Trophoblast cell (in vitro differentiated cells and primary cell): ENCODE measurements around the gene GRIN1.
A peak's percentile ranks its signal among the peaks of the same experiment; 100 is the strongest.

ENCODE experiments used
- DNase-seq, 2 donors: peaks; one replicate each; pipeline ENCODE4 v3.0.0-alpha.2; 2016
- H2AFZ ChIP-seq: 2 replicates; pipeline ENCODE4 v1.6.1; 2013; ENCODE audit warnings: low read length, moderate library complexity, mild to moderate bottlenecking; ENCODE audit not compliant: insufficient read depth, poor library complexity
- H2AK5ac ChIP-seq: 2 replicates; pipeline ENCODE4 v1.6.1; 2013; ENCODE audit warnings: mild to moderate bottlenecking, low read length
- H2BK120ac ChIP-seq: 2 replicates; pipeline ENCODE4 v1.6.1; 2013; ENCODE audit warnings: low read length, mild to moderate bottlenecking, moderate library complexity; ENCODE audit not compliant: insufficient read depth, poor library complexity
- H2BK12ac ChIP-seq: 2 replicates; pipeline ENCODE4 v1.6.1; 2013; ENCODE audit warnings: mild to moderate bottlenecking, low read length, moderate library complexity
- H2BK5ac ChIP-seq: 2 replicates; pipeline ENCODE4 v1.6.1; 2013; ENCODE audit warnings: low read length, low read depth, moderate library complexity, mild to moderate bottlenecking; ENCODE audit not compliant: poor library complexity
- H3K14ac ChIP-seq: 2 replicates; pipeline ENCODE4 v1.6.1; 2013; ENCODE audit warnings: mild to moderate bottlenecking, low read length
- H3K18ac ChIP-seq: 2 replicates; pipeline ENCODE4 v1.6.1; 2013; ENCODE audit warnings: mild to moderate bottlenecking, low read length
- H3K23ac ChIP-seq: 2 replicates; pipeline ENCODE4 v1.6.1; 2013; ENCODE audit warnings: low read length
- H3K27ac ChIP-seq: 2 replicates; pipeline ENCODE4 v1.5.1; 2013; ENCODE audit warnings: low read depth, mild to moderate bottlenecking, inconsistent platforms, low read length, moderate library complexity
- H3K27me3 ChIP-seq: 2 replicates; pipeline ENCODE4 v1.6.1; 2013; ENCODE audit warnings: inconsistent platforms, mild to moderate bottlenecking, low read length, moderate library complexity; ENCODE audit not compliant: insufficient read depth
- H3K36me3 ChIP-seq, 2 experiments: 1 replicate in 1 of 2; 2 replicates in 1 of 2; pipeline ENCODE4 v1.6.1; 2013; ENCODE audit warnings: low read length in 2 of 2, mild to moderate bottlenecking in 2 of 2, moderate library complexity in 1 of 2; ENCODE audit not compliant: insufficient read depth in 2 of 2, control insufficient read depth in 1 of 2
- H3K4ac ChIP-seq: 2 replicates; pipeline ENCODE4 v1.6.1; 2013; ENCODE audit warnings: low read depth, mild to moderate bottlenecking, low read length, moderate library complexity
- H3K4me1 ChIP-seq, 2 experiments: 1 replicate in 1 of 2; 2 replicates in 1 of 2; pipeline ENCODE4 v1.6.1; 2013; ENCODE audit warnings: low read length in 2 of 2, mild to moderate bottlenecking in 2 of 2, moderate library complexity in 1 of 2; ENCODE audit not compliant: insufficient read depth in 2 of 2, control insufficient read depth in 1 of 2
- H3K4me2 ChIP-seq: 2 replicates; pipeline ENCODE4 v1.6.1; 2013; ENCODE audit warnings: inconsistent platforms, mild to moderate bottlenecking, low read length, moderate library complexity
- H3K4me3 ChIP-seq: 2 replicates; pipeline ENCODE4 v1.5.1; 2013; ENCODE audit warnings: mild to moderate bottlenecking, low read depth, low read length, inconsistent platforms
- H3K79me1 ChIP-seq: one replicate; pipeline ENCODE4 v1.6.1; 2013; ENCODE audit warnings: low read length
- H3K79me2 ChIP-seq: 2 replicates; pipeline ENCODE4 v1.6.1; 2013; ENCODE audit warnings: low read length, mild to moderate bottlenecking; ENCODE audit not compliant: control insufficient read depth, insufficient read depth, poor library complexity
- H3K9ac ChIP-seq: 2 replicates; pipeline ENCODE4 v1.6.1; 2013; ENCODE audit warnings: mild to moderate bottlenecking, low read length
- H3K9me3 ChIP-seq: 2 replicates; pipeline ENCODE4 v1.6.1; 2013; ENCODE audit warnings: low read depth, mild to moderate bottlenecking, control low read depth, inconsistent platforms, low read length; ENCODE audit not compliant: insufficient read depth
- H4K12ac ChIP-seq: 2 replicates; pipeline ENCODE4 v1.6.1; 2013; ENCODE audit warnings: low read depth, mild to moderate bottlenecking, low read length, moderate library complexity
- H4K8ac ChIP-seq: 2 replicates; pipeline ENCODE4 v1.6.1; 2013; ENCODE audit warnings: low read depth, mild to moderate bottlenecking, low read length, moderate library complexity
- H4K91ac ChIP-seq: one replicate; pipeline ENCODE4 v1.6.1; 2013; ENCODE audit warnings: low read depth, mild to moderate bottlenecking, low read length, moderate library complexity
- WGBS: extraction: QIAGEN DNeasy Blood & Tissue Kit; methylation state at CpG from one replicate; pipeline ENCODE4 v1.1.7; 2013; ENCODE audit warnings: missing lambda C conversion rate; ENCODE audit not compliant: insufficient read length, insufficient coverage; ENCODE audit errors: extremely low coverage; 5-methylcytosine and 5-hydroxymethylcytosine counted together

The GRIN1 gene

DNA sequence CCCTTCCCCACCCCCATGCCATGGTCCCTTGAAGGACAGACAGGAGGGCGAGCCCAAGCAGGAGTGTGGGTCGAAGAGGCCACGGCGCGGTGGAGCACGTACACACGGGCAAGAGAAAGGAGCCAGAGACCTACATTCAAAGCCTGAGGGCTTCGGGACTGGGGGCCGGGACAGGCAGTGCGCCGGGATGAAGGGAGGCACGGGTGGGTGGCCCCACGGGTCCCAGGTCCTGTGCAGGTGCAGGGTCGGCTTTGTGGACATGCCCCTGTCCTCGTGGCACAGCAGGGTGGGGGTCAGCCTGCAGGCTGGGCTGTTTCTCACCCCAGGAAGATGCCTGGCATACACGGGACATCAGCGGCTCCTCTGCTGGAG lies 21.1 kb downstream of the GRIN1 start:
- H3K27ac ChIP-seq: no peak overlapping the region
- H3K4me2 ChIP-seq: no peak overlapping the region
- H3K23ac ChIP-seq: no peak overlapping the region
- DNase-seq: no peak
- no peak overlapping the region for H3K9ac ChIP-seq
- H4K12ac ChIP-seq: no peak overlapping the region
- H2BK12ac ChIP-seq: no peak overlapping the region
- no peak overlapping the region for H4K91ac ChIP-seq
- H4K8ac ChIP-seq: no peak overlapping the region
- H3K27me3 ChIP-seq: peaks cover 59% of the 10 kb centered on the region
- no CpG with 5 or more reads among the region's 17 CpGs for WGBS
- H3K36me3 ChIP-seq: no peaks in the 10 kb centered on the region
- H2BK120ac ChIP-seq: no peak overlapping the region
- no peak overlapping the region for H3K18ac ChIP-seq
- H2AFZ ChIP-seq: no peak overlapping the region
- H3K4ac ChIP-seq: no peak overlapping the region
- no peaks in the 10 kb centered on the region for H3K79me2 ChIP-seq
- no peaks in the 10 kb centered on the region for H3K79me1 ChIP-seq
- no peak overlapping the region for H2AK5ac ChIP-seq
- H3K4me3 ChIP-seq: no peak overlapping the region
- no peak overlapping the region for H2BK5ac ChIP-seq
- H3K9me3 ChIP-seq: peaks cover 26% of the 10 kb centered on the region
- no peak overlapping the region for H3K14ac ChIP-seq
- no peaks in the 10 kb centered on the region for H3K4me1 ChIP-seq

DNA sequence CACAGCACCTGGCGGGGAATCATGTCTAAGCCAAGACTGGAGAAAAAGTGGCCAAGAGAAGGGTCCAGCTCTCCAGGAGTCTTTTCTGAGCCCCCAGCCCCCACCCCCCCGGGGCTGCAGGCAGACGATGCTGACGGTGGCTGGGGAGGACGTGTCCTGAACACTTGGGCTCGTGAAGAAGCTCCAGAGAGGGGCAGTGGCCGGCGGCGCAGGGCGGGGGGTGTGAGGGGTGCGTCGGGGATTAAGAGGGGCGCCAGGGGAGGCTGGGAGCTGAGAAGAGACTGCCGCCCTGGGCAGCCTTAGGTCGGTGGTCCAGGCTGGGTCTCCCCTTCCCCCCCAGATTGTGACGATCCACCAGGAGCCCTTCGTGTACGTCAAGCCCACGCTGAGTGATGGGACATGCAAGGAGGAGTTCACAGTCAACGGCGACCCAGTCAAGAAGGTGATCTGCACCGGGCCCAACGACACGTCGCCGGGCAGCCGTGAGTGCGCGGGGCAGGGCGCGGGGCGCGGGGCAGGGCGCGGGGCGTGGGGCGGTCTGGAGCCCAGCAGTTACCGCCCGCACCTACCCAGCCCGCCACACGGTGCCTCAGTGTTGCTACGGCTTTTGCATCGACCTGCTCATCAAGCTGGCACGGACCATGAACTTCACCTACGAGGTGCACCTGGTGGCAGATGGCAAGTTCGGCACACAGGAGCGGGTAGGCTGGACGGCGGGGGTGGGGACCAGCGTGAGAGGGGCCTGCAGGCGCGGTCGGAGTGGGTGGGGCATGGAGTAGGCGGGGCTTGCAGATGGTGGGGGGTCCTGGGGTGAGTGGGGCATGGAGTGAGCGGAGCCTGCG lies 22.0 kb downstream of the GRIN1 start:
- no peak overlapping the region for H3K4me3 ChIP-seq
- no peak overlapping the region for H2AK5ac ChIP-seq
- no peak overlapping the region for H2BK12ac ChIP-seq
- H3K27ac ChIP-seq: no peak overlapping the region
- H2BK5ac ChIP-seq: no peak overlapping the region
- H3K9me3 ChIP-seq: peaks cover 26% of the 10 kb centered on the region
- H3K4ac ChIP-seq: no peak overlapping the region
- no peaks in the 10 kb centered on the region for H3K79me1 ChIP-seq
- no peak for DNase-seq
- H4K91ac ChIP-seq: no peak overlapping the region
- no peak overlapping the region for H3K4me2 ChIP-seq
- H3K79me2 ChIP-seq: no peaks in the 10 kb centered on the region
- H3K18ac ChIP-seq: no peak overlapping the region
- WGBS: no CpG with 5 or more reads among the region's 56 CpGs
- H2BK120ac ChIP-seq: no peak overlapping the region
- peaks cover 61% of the 10 kb centered on the region for H3K27me3 ChIP-seq
- no peak overlapping the region for H3K14ac ChIP-seq
- no peaks in the 10 kb centered on the region for H3K4me1 ChIP-seq
- no peak overlapping the region for H4K12ac ChIP-seq
- no peak overlapping the region for H2AFZ ChIP-seq
- no peak overlapping the region for H4K8ac ChIP-seq
- no peaks in the 10 kb centered on the region for H3K36me3 ChIP-seq
- no peak overlapping the region for H3K23ac ChIP-seq
- H3K9ac ChIP-seq: no peak overlapping the region

DNA sequence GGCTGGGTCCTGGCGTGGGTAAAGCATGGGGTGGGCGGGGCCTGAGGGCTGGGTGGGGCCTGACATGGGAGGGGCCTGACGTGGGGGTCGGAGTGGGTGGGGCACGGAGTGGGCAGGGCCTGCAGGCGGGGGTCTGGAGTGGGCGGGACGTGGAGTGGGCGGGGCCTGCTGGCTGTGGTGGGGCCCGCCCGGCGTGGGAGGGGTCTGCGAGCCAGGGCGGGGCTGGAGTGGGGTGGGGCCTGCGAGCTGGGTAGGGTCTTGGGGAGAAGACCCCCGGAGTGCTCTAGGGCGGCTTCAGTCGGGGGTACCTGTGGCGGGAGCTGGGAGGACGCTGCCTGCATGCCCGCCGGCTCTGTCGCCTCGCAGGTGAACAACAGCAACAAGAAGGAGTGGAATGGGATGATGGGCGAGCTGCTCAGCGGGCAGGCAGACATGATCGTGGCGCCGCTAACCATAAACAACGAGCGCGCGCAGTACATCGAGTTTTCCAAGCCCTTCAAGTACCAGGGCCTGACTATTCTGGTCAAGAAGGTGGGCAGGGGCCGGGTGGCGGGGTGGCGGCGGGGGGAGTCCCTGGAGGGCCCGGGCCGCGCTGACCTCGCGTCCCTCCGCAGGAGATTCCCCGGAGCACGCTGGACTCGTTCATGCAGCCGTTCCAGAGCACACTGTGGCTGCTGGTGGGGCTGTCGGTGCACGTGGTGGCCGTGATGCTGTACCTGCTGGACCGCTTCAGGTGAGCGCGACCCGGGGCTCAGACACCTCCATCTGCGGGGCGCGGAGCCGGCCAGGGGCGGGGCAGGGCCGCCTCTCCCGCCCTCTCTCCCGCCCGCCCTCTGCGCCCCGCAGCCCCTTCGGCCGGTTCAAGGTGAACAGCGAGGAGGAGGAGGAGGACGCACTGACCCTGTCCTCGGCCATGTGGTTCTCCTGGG lies 22.9 kb downstream of the GRIN1 start:
- H3K18ac ChIP-seq: no peak overlapping the region
- no peak overlapping the region for H2BK120ac ChIP-seq
- no peaks in the 10 kb centered on the region for H3K4me1 ChIP-seq
- H4K8ac ChIP-seq: no peak overlapping the region
- DNase-seq: no peak
- no peaks in the 10 kb centered on the region for H3K36me3 ChIP-seq
- no peak overlapping the region for H3K9ac ChIP-seq
- no peak overlapping the region for H4K12ac ChIP-seq
- no peak overlapping the region for H3K23ac ChIP-seq
- no peak overlapping the region for H3K14ac ChIP-seq
- H2BK5ac ChIP-seq: no peak overlapping the region
- no peak overlapping the region for H3K4ac ChIP-seq
- H3K79me1 ChIP-seq: no peaks in the 10 kb centered on the region
- H3K4me2 ChIP-seq: no peak overlapping the region
- peaks cover 22% of the 10 kb centered on the region for H3K9me3 ChIP-seq
- no peak overlapping the region for H3K27ac ChIP-seq
- no peak overlapping the region for H2BK12ac ChIP-seq
- peaks cover 63% of the 10 kb centered on the region for H3K27me3 ChIP-seq
- no peak overlapping the region for H3K4me3 ChIP-seq
- no CpG with 5 or more reads among the region's 71 CpGs for WGBS
- no peaks in the 10 kb centered on the region for H3K79me2 ChIP-seq
- no peak overlapping the region for H2AK5ac ChIP-seq
- no peak overlapping the region for H2AFZ ChIP-seq
- no peak overlapping the region for H4K91ac ChIP-seq

DNA sequence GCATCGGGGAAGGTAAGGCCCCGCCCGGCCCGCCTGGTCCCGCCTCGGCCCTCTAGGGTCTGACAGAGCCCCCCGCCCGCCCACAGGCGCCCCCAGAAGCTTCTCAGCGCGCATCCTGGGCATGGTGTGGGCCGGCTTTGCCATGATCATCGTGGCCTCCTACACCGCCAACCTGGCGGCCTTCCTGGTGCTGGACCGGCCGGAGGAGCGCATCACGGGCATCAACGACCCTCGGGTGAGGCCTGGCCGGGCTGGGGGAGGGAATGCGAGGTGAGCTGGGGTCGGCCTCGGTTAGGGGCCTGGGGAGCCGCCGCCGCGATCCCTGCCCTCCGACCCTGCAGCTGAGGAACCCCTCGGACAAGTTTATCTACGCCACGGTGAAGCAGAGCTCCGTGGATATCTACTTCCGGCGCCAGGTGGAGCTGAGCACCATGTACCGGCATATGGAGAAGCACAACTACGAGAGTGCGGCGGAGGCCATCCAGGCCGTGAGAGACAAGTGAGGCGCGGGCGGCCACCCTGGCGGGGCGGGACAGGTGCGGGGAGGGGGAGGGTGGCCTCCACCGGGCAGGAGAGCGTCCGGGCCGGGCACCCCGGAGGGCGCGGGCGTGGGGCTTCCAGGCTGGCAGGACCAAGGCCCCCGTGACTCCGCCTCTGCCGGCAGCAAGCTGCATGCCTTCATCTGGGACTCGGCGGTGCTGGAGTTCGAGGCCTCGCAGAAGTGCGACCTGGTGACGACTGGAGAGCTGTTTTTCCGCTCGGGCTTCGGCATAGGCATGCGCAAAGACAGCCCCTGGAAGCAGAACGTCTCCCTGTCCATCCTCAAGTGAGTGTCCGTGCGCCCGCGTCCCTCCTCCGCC lies 23.8 kb downstream of the GRIN1 start:
- Histone ChIP-seq H4K91ac (no peak overlapping the region), H3K79me1 (no peaks in the 10 kb centered on the region), H3K23ac (no peak overlapping the region), H4K8ac (no peak overlapping the region), H3K27ac (no peak overlapping the region), H3K4me1 (no peaks in the 10 kb centered on the region), H3K14ac (no peak overlapping the region), H2BK120ac (no peak overlapping the region), H3K18ac (no peak overlapping the region), H3K27me3 (peaks cover 63% of the 10 kb centered on the region), H4K12ac (no peak overlapping the region), H3K4ac (no peak overlapping the region), H2BK12ac (no peak overlapping the region), H3K9me3 (peaks cover 13% of the 10 kb centered on the region), H3K79me2 (no peaks in the 10 kb centered on the region), H3K9ac (no peak overlapping the region), H3K4me3 (no peak overlapping the region), H3K36me3 (no peaks in the 10 kb centered on the region), H2AFZ (no peak overlapping the region), H2BK5ac (no peak overlapping the region), H3K4me2 (peak overlapping the region; percentile 24), H2AK5ac (no peak overlapping the region)
- DNase-seq: peak; percentile 13 to 62
- no CpG with 5 or more reads among the region's 74 CpGs for WGBS
